Activated naive CD4-positive, alpha-beta T cell treated with Interleukin-2 at 50 U/mL for 16 hours (primary cell): ENCODE results near the gene DGCR6L.
"Not testable (repeated sequence)": the region's sequence is repeated elsewhere in the genome, so short reads cannot be mapped to it uniquely, and the experiment has no call there.

Source experiments
- DNase-seq: peaks from one replicate; pipeline ENCODE4 v3.0.0-alpha.2; 2020

The DGCR6L gene

DNA sequence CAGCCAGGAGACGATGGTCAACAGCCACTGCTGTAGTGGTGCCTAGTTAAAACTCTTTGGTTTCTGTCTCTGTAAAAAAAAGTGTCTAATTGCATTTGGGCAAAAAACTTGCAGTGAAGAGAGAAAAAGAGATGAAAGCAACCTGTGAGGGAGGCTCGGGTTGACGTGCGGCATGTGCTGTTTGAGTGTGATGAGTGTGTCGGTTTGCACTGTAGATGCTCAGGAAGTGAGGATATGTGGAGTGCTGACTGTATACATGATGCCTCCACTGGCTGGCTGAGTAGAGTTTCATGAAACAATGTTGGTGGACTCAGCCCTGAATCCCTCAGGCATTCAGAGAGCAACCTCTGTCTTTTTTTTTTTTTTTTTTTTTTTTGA is 4.3 kb upstream of the DGCR6L start:
- peak; percentile 47 for DNase-seq

GRCh38 chr22:20321552-20322211 is 1.8 kb upstream of the DGCR6L start:
- not testable (repeated sequence) for DNase-seq

GRCh38 chr22:20320659-20321551 is 1.0 kb upstream of the DGCR6L start:
- not testable (repeated sequence) for DNase-seq

DNA sequence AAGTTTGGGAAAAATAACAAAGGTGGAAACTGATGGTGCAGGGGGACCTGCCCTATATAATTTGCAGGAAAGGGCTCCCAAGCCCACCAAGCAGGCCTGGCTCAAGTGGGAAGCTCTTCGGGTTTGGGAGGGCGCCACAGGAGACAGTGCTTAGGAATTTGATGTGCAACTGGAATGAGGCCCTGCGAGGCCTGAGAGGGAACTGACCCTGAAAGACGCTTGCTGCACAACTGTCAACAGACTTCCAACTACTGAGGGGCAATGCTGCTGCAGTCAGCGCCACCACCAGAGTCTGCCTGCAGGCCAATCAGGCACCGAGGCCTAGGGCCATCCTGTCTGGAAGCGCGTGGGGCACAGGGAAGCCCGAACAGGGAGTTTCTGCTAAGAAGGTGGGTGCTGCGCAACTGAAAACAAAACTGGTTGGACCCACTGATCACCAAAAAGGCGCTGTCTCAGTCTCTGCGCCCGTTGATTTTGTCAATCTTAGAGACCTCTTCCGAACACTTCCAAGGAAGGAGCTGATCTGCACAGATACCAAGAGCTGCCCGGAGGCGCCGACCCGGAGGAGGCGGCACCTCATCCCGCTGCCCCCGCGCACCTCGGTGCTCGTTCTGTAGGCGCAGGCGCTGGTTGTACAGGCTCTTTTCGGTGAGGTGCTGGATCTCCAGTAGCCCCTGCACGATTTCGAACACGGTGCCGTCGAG is 667 bp downstream of the DGCR6L start:
- no peak for DNase-seq

- DNase-seq: not testable (repeated sequence)
Measured at GRCh38 chr22:20318043-20318688, 1.7 kb downstream of the DGCR6L start.

DNA sequence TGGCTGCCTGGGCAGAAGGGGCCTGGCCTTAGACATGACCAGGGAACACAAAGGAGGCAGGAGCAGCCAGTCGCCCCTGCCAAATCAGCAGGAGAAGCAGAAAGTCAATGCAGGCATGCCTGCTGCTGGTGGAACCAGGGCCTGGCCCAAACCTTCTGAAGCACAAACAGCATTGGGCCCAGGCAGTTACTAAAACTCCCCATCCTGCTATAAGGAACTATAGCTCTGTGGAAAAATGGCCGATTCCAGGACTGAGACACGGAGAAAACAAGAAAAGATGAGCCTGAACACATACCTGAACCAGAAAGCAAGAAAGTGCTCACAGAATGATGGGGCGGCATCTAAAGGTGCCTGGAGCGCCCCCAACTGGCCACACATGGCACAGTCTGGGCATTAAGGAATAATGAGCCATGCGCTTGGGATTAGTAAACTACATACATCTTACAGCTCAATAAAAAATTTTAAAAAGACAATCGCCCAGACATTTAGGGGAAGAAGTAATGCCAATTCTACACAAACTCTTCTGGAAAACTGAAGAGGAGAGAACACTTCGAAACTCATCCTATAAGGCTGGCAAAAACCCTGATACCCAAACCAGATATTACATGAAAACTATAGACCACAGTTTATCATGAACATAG is 2.3 kb downstream of the DGCR6L start:
- DNase-seq: peak; percentile 49

DNA sequence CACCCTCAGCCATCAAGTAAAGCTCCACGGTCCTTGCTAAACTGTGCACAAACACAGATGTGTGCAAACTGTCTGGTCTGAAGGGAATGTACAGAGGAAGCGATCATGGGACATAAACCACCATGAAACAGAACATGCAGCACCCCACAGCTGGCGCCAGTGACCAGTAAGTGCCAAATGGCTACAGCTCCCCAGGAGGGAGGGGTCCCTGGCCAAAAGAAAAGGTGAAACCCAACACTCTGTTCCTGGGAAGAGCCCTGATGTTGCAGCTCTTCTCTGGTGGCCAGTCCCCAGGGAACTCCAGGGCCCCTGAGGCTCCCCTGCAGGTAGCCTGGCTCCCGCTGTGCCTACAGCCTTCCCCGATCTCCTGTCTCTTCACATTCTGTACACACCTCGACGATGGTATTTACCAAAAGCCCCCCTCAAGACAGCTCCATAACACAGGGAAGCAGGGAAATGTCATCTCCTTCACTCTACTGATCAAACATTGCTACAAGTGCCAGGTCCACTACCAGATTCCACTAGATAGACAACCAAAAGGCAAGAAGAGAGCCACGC is 2.9 kb downstream of the DGCR6L start:
- DNase-seq: no peak

DNA sequence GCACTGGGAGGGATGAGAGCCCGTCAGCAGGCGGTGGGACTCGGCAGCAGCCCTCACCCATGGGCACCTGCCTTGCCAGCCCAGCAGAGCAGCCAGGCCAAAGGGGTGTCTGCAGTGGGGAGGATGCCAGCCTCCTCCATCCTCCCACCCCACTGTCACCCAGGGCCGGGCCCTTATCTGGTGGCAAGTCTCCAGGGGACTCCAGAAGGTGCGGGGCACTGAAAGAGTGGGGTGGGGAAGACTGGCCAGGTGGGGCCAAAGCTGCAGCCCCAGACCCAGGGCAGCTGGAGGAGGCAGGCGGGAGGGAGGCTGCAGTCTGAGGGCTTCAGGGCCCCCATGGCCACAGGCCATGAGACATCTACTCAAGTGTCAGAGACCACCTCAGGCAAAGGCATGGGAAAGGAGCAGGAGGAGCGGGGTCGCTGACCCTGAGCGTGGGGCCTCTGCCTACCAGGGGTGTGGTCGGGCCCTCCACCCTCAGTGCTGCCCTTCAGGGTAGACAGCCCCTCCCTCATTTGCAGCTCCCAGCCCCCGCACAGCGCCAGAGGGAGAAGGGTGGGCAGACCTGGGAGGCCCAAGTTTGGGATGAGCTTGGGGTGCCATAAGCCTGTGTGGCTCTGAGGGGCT is 3.5 kb downstream of the DGCR6L start:
- no peak for DNase-seq

- no peak for DNase-seq
Measured at GRCh38 chr22:20315337-20316216, 4.3 kb downstream of the DGCR6L start.

- not testable (repeated sequence) for DNase-seq
Measured at GRCh38 chr22:20314741-20315336, 5.0 kb downstream of the DGCR6L start.

DNA sequence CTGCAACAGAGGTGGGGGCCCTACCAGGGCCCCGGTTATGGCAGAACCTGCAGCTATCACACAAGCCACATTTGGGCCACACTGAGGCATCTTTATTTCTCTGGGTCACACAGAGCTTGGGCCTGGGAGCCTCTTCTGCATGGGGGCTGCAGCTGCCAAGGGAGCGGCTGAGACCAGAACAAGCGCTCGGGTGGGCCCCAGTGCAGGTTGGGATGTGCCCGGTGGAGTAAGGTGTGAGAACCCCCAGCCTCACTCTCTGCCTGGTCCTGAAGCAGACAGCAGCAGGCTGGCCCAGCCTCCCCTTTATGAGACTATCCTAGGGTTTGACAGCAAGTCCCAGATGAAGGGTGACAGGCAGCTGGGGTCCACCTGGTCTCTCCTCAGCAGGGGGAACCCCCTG is 5.7 kb downstream of the DGCR6L start:
- DNase-seq: not testable (repeated sequence)

- not testable (repeated sequence) for DNase-seq
Measured at GRCh38 chr22:20313306-20314077, 6.4 kb downstream of the DGCR6L start.

- DNase-seq: no peak
Measured at GRCh38 chr22:20312396-20313191, 7.3 kb downstream of the DGCR6L start.

GRCh38 chr22:20311249-20312062 is 8.4 kb downstream of the DGCR6L start:
- not testable (repeated sequence) for DNase-seq

DNA sequence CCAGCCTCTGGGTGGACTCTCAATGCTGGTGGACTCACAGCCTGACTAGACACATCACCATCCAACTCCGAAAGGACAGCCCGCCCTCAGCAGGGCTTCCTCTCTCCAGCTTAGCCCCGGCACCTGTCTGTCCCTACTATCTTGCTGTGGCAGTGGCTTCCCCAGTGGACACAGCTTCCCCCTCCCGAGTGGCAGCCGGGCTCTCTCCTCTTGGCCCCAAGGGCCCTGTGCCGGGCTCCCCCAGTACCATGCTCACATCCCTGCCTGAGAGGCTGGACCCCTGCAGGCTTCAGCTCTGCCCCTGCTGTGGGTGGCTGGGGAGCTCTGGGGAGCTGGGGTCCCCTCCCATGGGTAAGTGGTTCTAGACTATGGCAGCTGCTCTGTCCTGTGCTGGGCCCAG is 9.1 kb downstream of the DGCR6L start:
- DNase-seq: not testable (repeated sequence)

DNA sequence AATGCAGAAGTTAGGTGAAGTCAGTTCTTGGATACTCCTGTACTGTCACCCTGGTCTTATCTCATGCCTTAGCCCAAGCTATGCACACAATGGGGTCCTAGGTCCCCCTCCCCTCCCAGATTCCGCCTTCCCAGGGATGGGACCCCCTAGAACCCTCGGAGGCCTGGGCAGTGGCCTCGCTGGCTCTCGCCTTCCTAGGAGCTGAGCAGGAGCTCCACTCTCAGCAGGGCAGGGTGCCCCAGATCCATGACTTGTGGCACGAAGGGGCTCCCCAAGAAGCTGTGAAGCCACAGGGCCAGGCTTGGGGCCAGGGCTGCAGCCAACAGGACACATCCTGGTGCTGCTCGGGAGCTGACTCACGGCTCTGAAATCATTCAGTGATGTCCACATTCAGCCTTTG is 9.7 kb downstream of the DGCR6L start:
- not testable (repeated sequence) for DNase-seq

DNA sequence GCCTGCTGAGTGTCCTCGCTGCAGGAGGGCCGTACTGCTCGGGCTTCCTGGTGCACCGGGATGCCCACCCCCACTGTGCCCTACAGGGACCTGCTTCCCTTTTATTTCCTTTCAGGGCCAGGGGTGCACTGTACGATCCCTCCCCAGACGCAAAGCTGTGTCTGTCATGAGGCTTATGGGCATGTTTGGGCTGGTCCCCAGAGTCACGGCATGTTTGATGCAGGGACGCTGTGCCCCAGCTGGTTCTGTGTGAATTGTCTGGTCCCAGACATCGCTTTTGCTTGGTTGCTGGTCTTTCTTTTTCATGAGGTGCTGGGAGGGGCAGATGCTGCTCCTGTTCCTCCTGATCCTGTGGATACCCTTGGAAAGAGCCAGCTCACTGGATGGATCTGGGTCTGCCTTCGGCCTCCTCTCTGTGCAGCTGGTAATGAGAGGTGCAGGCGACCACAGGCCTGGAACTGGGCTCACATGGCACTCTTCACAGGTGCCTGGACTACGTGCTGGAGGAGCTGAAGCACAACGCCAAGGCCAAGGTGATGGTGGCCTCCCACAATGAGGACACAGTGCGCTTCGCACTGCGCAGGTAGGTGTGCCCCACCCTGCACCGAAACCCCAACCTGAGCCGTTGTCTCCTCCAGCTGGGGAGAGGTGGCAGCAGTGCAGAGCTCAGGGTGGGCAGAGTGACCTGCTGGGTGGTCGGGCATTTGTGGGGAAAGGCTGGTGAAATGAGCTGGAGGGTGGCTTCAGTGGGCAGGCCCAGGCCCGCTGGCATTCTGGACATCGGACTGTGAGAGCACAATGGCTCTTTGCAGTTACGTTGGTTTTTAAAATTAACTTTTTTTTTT is 10.8 kb downstream of the DGCR6L start:
- DNase-seq: not testable (repeated sequence)
